GM18909 (cell line): ENCODE measurements around the gene MOCS2.

Experiments
- ATAC-seq: cut with Tn5 transposase; IDR thresholded peaks from one replicate; pipeline ENCODE4 v1.9.1; 2021; ENCODE audit warnings: mild to moderate bottlenecking; ENCODE audit not compliant: unreplicated experiment, poor library complexity

MOCS2 gene

GRCh38 chr5:53059281-53059680 is 50.3 kb downstream of the MOCS2 start:
- no peak for ATAC-seq

- ATAC-seq, result no peak
Observed at GRCh38 chr5:53055365-53055764, 54.2 kb downstream of the MOCS2 start.

- ATAC-seq, result no peak
Observed at GRCh38 chr5:53053364-53053763, 56.2 kb downstream of the MOCS2 start.

GRCh38 chr5:53052499-53052898 is 57.1 kb downstream of the MOCS2 start:
- ATAC-seq, result no peak

GRCh38 chr5:53048248-53048647 is 61.3 kb downstream of the MOCS2 start:
- ATAC-seq, result no peak
